Psoas muscle (tissue), 8 donors: ENCODE results near the gene TELO2. TPM values are rescaled to one million over a fixed set of nuclear protein-coding genes. Genes with fewer than 3 reads are reported as not detected.

ENCODE experiments used
- ATAC-seq, 4 donors: fragments of 200-7000 bp; cut with Tn5 transposase; one replicate each; pipeline ENCODE4 v1.9.1; 2020; ENCODE audit warnings: moderate library complexity in 3 of 4, mild to moderate bottlenecking in 2 of 4
- DNase-seq, 2 donors: peaks; one replicate each; pipeline ENCODE4 v3.0.0-alpha.2; 2020
- H3K27ac ChIP-seq: fragments of 200-600 bp; one replicate; pipeline ENCODE4 v1.8.0; 2022
- H3K27me3 ChIP-seq, 3 donors: fragments of 200-600 bp in 1 of 3; one replicate each; pipeline versions ENCODE4 v1.6.1 to v1.8.0; 2013 to 2022; ENCODE audit warnings: low read length in 2 of 3, mild to moderate bottlenecking in 2 of 3, moderate library complexity in 1 of 3; ENCODE audit not compliant: insufficient read depth in 3 of 3
- H3K36me3 ChIP-seq, 2 donors: fragments of 200-600 bp in 1 of 2; one replicate each; pipeline versions ENCODE4 v1.6.1 to v1.8.0; 2013 to 2022; ENCODE audit warnings: low read depth in 1 of 2, mild to moderate bottlenecking in 1 of 2, moderate library complexity in 1 of 2; ENCODE audit not compliant: insufficient read depth in 1 of 2
- H3K4me1 ChIP-seq: fragments of 200-600 bp; one replicate; pipeline ENCODE4 v1.8.0; 2022
- H3K4me3 ChIP-seq: fragments of 200-600 bp; one replicate; pipeline ENCODE4 v1.8.0; 2022; ENCODE audit warnings: mild to moderate bottlenecking
- H3K9me3 ChIP-seq: fragments of 200-600 bp; one replicate; pipeline ENCODE4 v1.8.0; 2022
- CTCF ChIP-seq: fragments of 200-600 bp; IDR thresholded peaks from one replicate; pipeline ENCODE4 v1.8.0; 2022; ENCODE audit warnings: antibody characterized with exemption
- WGBS, 3 donors: extraction: QIAGEN DNeasy Blood & Tissue Kit; methylation state at CpG; one replicate each; pipeline versions ENCODE4 v1.1.6 to v1.1.7; 2013; 5-methylcytosine and 5-hydroxymethylcytosine counted together
- intact Hi-C, 2 donors: fragments of 100-400 bp; cut with DNase I; formaldehyde crosslinking; loops; one replicate each; pipeline versions ENCODE4 v1.11.0 to v1.14.2; 2022
- polyA plus RNA-seq, 3 donors: library from polyadenylated mRNA; stranded (reverse); fragments of 200-250 nt; gene quantifications; one replicate each; pipeline ENCODE4 v1.2.3, GENCODE V29; 2013
- total RNA-seq, 4 donors: library from RNA; stranded (reverse); fragmentation: NEBNext Ultra II Directional in 2 of 4; extraction: Animal tissue kit (Norgen Biotek cat#: 25700) in 2 of 4; gene quantifications; one replicate each; pipeline versions ENCODE4 v1.2.1 to v1.2.4, GENCODE V29; 2021 to 2023
- donor health status: healthy with polysubstance abuse.
- donor health status: DM: no; HTN: no; CAD: no; lungs with moderate emphysema.
- donor health status: Bipolar disorder and iron deficiency.
- donor health status: healthy.
- donor health status: DM: yes; HTN: yes; CAD: no.
- donor health status: DM: no; HTN: no; CAD: no.
- donor health status: DM: no; HTN: no; CAD: no.
- donor health status: DM: yes; HTN: yes; CAD: no.

The TELO2 gene
- total and polyA plus RNA-seq, 7 donors: 11.6 to 23.8 (median 17.4) TPM

GRCh38 chr16:1488619-1489018 lies 4.5 kb upstream of the TELO2 start, which contains the start of gene PTX4:
PTX4 (minus strand) TSS chr16:1488944; CDS start chr16:1488909, 35 bp downstream.
- intact Hi-C loops: no loop called here

GRCh38 chr16:1489077-1489476 lies 4.1 kb upstream of the TELO2 start:
- H3K9me3 ChIP-seq: no peaks in the 10 kb centered on the region
- 85 to 92% (median 87%) methylated on average over 12 of the region's 12 CpGs for WGBS, 3 donors
- intact Hi-C loops: no loop called here

More at GRCh38 chr16:1488619-1489018, 4.5 kb upstream of the TELO2 start, which contains the start of gene PTX4:
- Histone ChIP-seq H3K9me3 (no peaks in the 10 kb centered on the region), H3K4me3 (no peak within 1 kb of the TSS), H3K36me3 (no peaks in the 10 kb centered on the region), H3K27ac (no peak within 1 kb of the TSS), H3K4me1 (peaks cover 7% of the 10 kb centered on the region), H3K27me3 (no peaks in the 10 kb centered on the region)
- ATAC-seq: no peak
- 83 to 85% (median 83%) methylated on average over 19 of the region's 19 CpGs for WGBS, 3 donors
- TF ChIP-seq CTCF: no peak
- DNase-seq: no peak

GRCh38 chr16:1491327-1491726 lies 1.8 kb upstream of the TELO2 start:
- ATAC-seq: no peak

More at GRCh38 chr16:1489077-1489476, 4.1 kb upstream of the TELO2 start:
- Histone ChIP-seq H3K27me3 (no peaks in the 10 kb centered on the region), H3K36me3 (no peaks in the 10 kb centered on the region), H3K4me3 (no peak overlapping the region), H3K27ac (no peak overlapping the region), H3K4me1 (peaks cover 7% of the 10 kb centered on the region)
- ATAC-seq: no peak
- no peak for DNase-seq
- no peak for TF ChIP-seq CTCF

GRCh38 chr16:1492082-1492922 lies 858 bp upstream of the TELO2 start:
- no peak for ATAC-seq
- H3K36me3 ChIP-seq: peaks cover 0 to 29% of the 10 kb centered on the region in 2 donors
- peaks cover 17% of the 10 kb centered on the region for H3K4me1 ChIP-seq
- H3K4me3 ChIP-seq: peak overlapping the region; percentile 81
- TF ChIP-seq CTCF: no peak
- no peak for DNase-seq
- intact Hi-C loops: loop anchor here (5.0 kb wide), 4 partner anchors 40 to 215 kb away; partner anchors contain the start of genes CRAMP1 (in 2 of the 2), IFT140 (in 2 of the 2), MAPK8IP3 (in 1 of the 2) and TMEM204 (in 1 of the 2)
- no peaks in the 10 kb centered on the region for H3K9me3 ChIP-seq
- WGBS, 3 donors: 85 to 86% (median 85%) methylated on average over 23 of the region's 23 CpGs
- no peaks in the 10 kb centered on the region for H3K27me3 ChIP-seq
- peak overlapping the region; percentile 89 for H3K27ac ChIP-seq

More at GRCh38 chr16:1491327-1491726, 1.8 kb upstream of the TELO2 start:
- H3K36me3 ChIP-seq: peaks cover 0 to 19% of the 10 kb centered on the region in 2 donors
- TF ChIP-seq CTCF: no peak
- no peak overlapping the region for H3K27ac ChIP-seq
- peaks cover 17% of the 10 kb centered on the region for H3K4me1 ChIP-seq
- intact Hi-C loops: loop anchor here (2.0 to 5.0 kb wide), 5 partner anchors 17 to 216 kb away; partner anchors contain the start of genes CRAMP1 (in 2 of the 2), IFT140 (in 2 of the 2), CLCN7 (in 1 of the 2) and MAPK8IP3 (in 1 of the 2)
- no peaks in the 10 kb centered on the region for H3K27me3 ChIP-seq
- H3K9me3 ChIP-seq: no peaks in the 10 kb centered on the region
- DNase-seq: no peak
- H3K4me3 ChIP-seq: no peak overlapping the region
- WGBS, 3 donors: 72 to 85% (median 76%) methylated on average over 12 of the region's 12 CpGs
